Left lobe of liver (tissue), 2 donors: ENCODE results near the gene GSS. TPM values are rescaled to one million over a fixed set of nuclear protein-coding genes. Genes with fewer than 3 reads are reported as not detected.
"Not testable (repeated sequence)": the region's sequence is repeated elsewhere in the genome, so short reads cannot be mapped to it uniquely, and the experiment has no call there.

Experiments
- ATAC-seq: fragments of 200-7000 bp; cut with Tn5 transposase; one replicate; pipeline ENCODE4 v1.9.1; 2020; ENCODE audit warnings: mild to moderate bottlenecking, moderate library complexity
- DNase-seq: peaks from one replicate; pipeline ENCODE4 v3.0.0-alpha.2; 2020; ENCODE audit warnings: low spot score
- total RNA-seq: library from RNA; stranded (reverse); gene quantifications from one replicate; pipeline ENCODE4 v1.2.1, GENCODE V29; 2021
- donor health status: DM: no; HTN: no; CAD: no; lungs with moderate emphysema.
- donor health status: DM: no; HTN: yes; CAD: no.

Gene GSS
- total RNA-seq, 1 donor from 2014 or later, result 29.2 TPM

DNA sequence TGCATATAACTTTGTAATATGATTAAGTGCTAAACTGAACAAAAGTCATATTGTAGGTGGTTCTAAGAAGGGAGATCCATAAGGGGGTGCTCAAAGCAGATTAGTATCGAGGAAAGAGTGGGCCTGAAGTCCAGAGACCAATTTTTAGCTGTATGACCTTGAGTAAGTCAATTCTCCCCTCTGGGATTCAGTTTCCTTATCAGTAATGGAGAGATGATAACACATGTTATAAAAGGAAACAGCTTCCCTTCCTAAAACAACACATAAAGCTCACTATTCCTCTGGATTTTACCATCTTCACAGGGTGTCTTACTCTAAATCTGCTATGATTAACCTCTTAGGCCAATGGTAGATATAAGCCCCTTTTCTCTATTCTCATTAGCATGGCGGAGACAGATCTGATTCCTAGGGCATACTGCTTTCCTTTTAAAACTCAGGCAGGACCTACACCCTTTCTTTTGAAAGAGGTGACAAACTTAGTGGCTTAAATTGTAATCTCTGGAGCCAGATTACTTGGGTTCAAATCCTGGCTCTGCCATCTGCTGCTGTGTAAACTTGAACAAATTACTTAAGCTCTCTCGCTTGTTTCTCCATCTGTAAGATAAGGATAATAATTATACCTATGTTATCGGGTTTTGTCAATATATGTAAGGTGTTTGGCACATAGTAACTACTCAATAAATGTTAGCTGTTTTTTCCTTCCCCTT, 39.7 kb downstream of the GSS start:
- ATAC-seq, result no peak
- DNase-seq, result no peak

GRCh38 chr20:34915131-34915530, 40.5 kb downstream of the GSS start:
- ATAC-seq (peak; percentile 94), DNase-seq (peak; percentile 71)

DNA sequence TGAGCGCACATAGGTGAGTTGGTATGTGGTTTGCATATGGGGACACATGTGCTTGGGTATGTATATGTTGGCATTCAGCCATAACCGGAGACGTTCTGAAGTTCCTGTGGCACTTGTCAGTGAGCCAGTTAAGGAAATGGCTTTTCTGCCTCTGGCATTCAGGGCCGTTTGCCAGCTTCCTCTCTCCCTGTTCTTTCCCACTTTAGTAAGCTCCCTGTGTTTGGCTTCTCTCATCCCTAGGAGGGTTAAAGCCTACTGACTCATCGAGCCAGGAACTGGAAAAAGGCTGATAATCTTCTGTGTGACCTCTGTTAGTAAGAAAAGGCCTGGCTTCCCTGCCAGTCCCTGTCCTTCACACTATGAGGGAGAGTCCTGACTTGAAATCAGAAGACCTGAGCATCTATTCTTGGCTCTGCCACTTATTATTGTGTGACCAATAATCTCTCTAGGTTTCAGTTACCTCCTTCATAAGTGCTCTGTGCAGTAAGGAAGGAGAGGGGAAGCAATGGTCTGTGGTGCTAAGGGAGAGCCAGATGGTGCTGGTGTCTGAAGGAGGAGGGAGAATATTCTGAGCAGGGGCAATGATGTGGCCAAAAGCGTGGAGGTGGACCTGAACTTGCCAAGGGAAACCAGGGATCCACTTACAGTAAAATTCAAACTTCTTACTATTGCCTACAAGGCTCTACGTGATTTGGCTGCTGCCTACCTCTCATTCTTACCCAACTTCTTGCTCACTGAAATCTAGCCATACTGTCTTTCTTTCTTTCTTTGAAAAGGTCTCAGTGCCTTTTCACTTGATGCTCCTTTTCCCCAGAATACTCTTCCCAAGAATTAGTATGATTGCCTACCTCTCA, 47.8 kb downstream of the GSS start:
- ATAC-seq (peak; percentile 59), DNase-seq (no peak)

DNA sequence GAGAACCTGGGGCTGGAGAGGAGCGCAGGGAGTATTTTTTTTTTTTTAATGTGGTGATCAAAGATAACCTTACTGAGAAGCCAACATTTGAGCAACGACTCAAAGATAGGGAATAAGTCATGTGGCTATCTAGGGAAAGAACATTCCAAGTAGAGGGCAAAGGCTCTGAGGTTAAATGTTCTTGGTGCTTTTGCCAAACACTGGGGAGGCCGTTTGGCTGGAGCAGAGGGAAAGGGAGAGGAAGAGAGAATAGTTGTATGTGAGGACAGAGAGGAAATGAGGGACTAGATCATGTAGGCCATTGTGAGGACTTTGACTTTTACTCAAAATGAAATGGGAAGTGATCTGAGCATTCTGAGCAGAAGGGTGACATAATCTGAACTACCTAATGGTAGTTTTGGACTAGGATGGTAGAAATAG, 51.4 kb downstream of the GSS start:
- ATAC-seq, result peak; percentile 69
- no peak for DNase-seq

GRCh38 chr20:34898731-34899130, 56.9 kb downstream of the GSS start:
- DNase-seq, ATAC-seq: not testable (repeated sequence)

- not testable (repeated sequence) for DNase-seq
These were observed 57.5 kb downstream of the GSS start for GRCh38 chr20:34898129-34898528.

GRCh38 chr20:34896086-34896621, 59.5 kb downstream of the GSS start:
- peak; percentile 94 for ATAC-seq
- peak; percentile 67 for DNase-seq

More at GRCh38 chr20:34898129-34898528, 57.5 kb downstream of the GSS start:
- not testable (repeated sequence) for ATAC-seq

DNA sequence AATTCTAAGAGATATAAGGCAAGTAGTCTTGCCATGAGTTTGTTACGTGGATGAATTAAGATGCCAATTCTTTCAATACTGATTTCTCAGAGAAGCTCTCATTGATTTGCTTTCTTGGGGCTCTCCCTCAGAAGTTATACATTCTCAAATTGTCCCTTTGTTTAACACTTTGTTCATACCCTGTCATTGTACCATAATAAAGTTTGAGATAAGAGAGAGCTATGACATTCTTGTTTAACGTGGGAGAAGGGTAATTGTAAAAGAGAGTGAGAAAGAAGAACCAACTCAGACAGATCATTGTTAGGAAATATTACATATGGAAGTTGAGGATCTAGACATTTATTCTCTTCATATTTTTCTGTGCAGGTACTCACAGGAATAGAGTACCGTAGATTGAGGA, 60.1 kb downstream of the GSS start:
- no peak for ATAC-seq
- no peak for DNase-seq

- ATAC-seq (peak; percentile 57), DNase-seq (no peak)
These were observed 60.9 kb downstream of the GSS start for GRCh38 chr20:34894723-34895122.

GRCh38 chr20:34892671-34893070, 62.9 kb downstream of the GSS start:
- no peak for ATAC-seq
- DNase-seq, result no peak

- no peak for ATAC-seq
- no peak for DNase-seq
These were observed 64.2 kb downstream of the GSS start for GRCh38 chr20:34891166-34892062.

GRCh38 chr20:34888468-34888867, 67.1 kb downstream of the GSS start:
- ATAC-seq (no peak), DNase-seq (no peak)

- ATAC-seq, result no peak
- no peak for DNase-seq
These were observed 68.6 kb downstream of the GSS start for GRCh38 chr20:34887023-34887422.

DNA sequence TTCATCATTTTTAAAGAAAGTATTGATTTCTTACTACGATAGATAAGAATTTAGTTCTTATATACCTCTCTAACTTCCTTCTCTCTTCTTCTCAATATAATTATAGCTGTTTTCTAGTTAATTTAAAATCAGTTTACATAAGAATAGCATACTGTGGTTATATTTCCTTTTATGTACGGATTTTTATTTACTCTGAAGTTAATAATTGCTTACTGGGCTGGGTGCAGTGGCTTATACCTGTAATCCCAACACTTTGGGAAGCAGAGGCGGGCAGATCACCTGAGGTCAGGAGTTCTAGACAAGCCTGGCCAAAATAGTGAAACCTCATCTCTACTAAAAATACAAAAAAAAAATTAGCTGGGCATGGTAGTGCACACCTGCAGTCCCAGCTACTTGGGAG, 69.5 kb downstream of the GSS start:
- DNase-seq (no peak), ATAC-seq (peak; percentile 84)

GRCh38 chr20:34884260-34884659, 71.3 kb downstream of the GSS start:
- no peak for ATAC-seq
- no peak for DNase-seq

- DNase-seq (no peak), ATAC-seq (no peak)
These were observed 71.8 kb downstream of the GSS start for GRCh38 chr20:34883809-34884208.

DNA sequence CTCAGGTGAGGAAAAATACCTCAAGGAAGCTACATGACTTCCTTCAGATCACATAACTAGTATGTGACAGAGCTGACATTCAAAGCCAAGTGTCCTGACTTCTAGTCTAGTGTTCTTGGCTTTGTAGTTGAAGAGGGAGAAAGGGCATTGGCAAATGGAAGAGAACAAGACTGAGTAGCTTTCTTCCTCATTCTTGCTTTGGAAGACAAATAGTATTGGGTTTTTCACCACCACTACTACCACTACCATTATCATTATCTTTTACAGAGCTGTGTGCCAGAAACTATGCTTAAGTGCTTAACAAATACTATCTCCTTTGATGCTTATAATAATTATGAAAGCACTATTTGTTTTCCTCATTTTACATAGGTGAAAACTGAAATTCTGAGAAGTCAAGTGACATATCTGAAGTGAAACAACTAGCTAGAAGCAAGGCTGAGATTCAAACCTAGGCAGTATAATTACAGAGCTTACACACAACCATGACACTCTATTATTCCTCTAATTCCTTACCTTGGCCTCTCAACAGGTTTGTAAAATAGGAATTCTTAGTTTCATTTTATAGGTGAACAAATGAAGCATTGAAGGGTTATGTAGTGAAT, 72.4 kb downstream of the GSS start:
- DNase-seq (no peak), ATAC-seq (no peak)

DNA sequence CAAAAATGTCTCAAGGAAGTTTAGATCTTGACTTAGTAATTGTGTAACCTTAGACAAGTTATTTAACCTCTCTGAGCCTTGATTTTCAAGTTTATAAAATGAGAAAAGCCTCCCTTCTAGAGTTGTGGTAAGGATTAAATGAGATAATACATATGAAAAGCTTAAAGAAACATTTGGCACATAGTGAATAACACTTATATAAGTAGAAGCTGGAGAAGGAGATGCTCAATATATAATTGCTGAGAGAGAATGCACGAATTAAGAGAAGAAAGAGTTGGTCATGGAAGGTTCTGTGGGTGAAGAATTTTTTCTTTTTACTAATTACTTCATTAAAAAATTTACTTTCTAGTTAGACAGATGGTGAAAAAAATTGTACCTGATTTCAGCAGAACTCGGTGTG, 73.9 kb downstream of the GSS start:
- DNase-seq (no peak), ATAC-seq (no peak)

DNA sequence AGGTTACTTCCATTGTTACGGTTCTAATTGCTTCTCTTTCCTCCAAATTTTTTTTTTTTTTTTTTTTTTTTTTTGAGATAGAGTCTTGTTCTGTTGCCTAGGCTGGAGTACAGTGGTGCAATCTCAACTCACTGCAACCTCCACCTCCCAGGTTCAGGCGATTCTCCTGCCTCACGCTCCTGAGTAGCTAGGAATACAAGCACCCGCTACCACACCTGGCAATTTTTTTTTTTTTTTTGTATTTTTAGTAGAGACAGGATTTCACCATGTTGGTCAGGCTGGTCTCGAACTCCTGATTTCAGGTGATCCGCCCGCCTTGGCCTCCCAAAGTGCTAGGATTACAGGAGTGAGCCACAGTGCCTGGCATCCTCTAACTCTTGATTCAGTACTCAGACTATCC, 74.6 kb downstream of the GSS start:
- not testable (repeated sequence) for DNase-seq, ATAC-seq

DNA sequence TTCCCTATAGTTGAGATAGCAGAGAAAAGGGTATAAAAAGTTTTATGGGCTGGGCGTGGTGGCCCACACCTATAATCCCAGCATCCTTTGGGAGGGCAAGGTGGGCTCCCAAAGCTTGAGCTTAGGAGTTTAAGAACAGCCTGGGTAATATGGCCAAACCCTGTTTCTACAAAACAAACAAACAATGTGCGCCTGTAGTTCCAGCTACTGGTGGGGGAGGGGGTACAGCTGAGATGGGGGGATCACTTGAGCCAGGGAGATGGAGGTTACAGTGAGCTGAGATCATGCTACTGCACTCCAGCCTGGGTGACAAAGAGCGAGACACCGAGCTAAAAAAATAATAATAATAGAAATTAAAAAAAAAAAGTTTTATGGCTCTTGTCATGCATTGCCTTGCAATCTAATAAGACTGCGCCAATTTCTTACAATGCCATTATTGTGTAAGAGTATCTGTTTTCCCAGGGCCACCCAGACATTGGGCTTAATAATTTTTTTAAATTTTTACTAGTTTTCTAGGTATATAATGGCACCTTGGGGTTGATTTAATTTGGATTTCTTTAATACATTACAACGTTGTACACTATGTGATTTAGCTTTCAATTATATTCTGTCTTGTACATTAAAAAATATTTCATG, 75.3 kb downstream of the GSS start:
- DNase-seq, result no peak
- no peak for ATAC-seq
